ENCODE data around the gene PAX2. TPM values are rescaled to one million over a fixed set of nuclear protein-coding genes. Genes with fewer than 3 reads are reported as not detected.

Gene PAX2
- total RNA-seq, 4 donors from 2014 or later = not detected

DNA sequence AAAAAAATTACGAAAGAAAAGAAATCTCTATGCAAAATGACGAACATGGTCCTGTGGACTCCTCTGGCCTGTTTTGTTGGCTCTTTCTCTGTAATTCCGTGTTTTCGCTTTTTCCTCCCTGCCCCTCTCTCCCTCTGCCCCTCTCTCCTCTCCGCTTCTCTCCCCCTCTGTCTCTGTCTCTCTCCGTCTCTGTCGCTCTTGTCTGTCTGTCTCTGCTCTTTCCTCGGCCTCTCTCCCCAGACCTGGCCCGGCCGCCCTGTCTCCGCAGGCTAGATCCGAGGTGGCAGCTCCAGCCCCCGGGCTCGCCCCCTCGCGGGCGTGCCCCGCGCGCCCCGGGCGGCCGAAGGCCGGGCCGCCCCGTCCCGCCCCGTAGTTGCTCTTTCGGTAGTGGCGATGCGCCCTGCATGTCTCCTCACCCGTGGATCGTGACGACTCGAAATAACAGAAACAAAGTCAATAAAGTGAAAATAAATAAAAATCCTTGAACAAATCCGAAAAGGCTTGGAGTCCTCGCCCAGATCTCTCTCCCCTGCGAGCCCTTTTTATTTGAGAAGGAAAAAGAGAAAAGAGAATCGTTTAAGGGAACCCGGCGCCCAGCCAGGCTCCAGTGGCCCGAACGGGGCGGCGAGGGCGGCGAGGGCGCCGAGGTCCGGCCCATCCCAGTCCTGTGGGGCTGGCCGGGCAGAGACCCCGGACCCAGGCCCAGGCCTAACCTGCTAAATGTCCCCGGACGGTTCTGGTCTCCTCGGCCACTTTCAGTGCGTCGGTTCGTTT, 83.9 kb downstream of the PAX2 start:
- peaks cover 91% of the 10 kb centered on the region for H3K27me3 ChIP-seq
- H3K36me3 ChIP-seq = no peaks in the 10 kb centered on the region
- peaks cover 0 to 45% (median 32%) of the 10 kb centered on the region in 3 donors for H3K4me1 ChIP-seq
- no peaks in the 10 kb centered on the region for H3K9me3 ChIP-seq
- 3 to 7% methylated on average over 12 to 30 of the region's 58 CpGs for WGBS, 2 donors (ENCODE audit: low coverage in 1 of 2)
- peak overlapping the region in 1 of 2 donors; percentile 51 for H3K4me3 ChIP-seq
- H3K27ac ChIP-seq = no peak overlapping the region
- peak; percentile 10 for ATAC-seq
- TF ChIP-seq POLR2A (IDR thresholded peaks at IDR 0.05) = no peak
- TF ChIP-seq, protein P1, sequence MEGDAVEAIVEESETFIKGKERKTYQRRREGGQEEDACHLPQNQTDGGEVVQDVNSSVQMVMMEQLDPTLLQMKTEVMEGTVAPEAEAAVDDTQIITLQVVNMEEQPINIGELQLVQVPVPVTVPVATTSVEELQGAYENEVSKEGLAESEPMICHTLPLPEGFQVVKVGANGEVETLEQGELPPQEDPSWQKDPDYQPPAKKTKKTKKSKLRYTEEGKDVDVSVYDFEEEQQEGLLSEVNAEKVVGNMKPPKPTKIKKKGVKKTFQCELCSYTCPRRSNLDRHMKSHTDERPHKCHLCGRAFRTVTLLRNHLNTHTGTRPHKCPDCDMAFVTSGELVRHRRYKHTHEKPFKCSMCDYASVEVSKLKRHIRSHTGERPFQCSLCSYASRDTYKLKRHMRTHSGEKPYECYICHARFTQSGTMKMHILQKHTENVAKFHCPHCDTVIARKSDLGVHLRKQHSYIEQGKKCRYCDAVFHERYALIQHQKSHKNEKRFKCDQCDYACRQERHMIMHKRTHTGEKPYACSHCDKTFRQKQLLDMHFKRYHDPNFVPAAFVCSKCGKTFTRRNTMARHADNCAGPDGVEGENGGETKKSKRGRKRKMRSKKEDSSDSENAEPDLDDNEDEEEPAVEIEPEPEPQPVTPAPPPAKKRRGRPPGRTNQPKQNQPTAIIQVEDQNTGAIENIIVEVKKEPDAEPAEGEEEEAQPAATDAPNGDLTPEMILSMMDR (IDR thresholded peaks at IDR 0.05) = no peak
- no peak for TF ChIP-seq POLR2AphosphoS5 (IDR thresholded peaks at IDR 0.05)
- no peak for TF ChIP-seq EP300 (IDR thresholded peaks at IDR 0.05)

GRCh38 chr10:100829933-100830727, 84.7 kb downstream of the PAX2 start:
- Histone ChIP-seq H3K27me3 (peaks cover 91% of the 10 kb centered on the region), H3K4me3 (peak overlapping the region in 1 of 2 donors; percentile 51), H3K27ac (no peak overlapping the region), H3K4me1 (peaks cover 0 to 45% (median 32%) of the 10 kb centered on the region in 3 donors), H3K9me3 (no peaks in the 10 kb centered on the region), H3K36me3 (no peaks in the 10 kb centered on the region)
- no peak for ATAC-seq
- 0 to 6% methylated on average over 2 to 14 of the region's 44 CpGs for WGBS, 2 donors (ENCODE audit: low coverage in 1 of 2)
- TF ChIP-seq, protein P1 (IDR thresholded peaks at IDR 0.05) = no peak
- no peak for TF ChIP-seq EP300 (IDR thresholded peaks at IDR 0.05)
- no peak for TF ChIP-seq POLR2AphosphoS5 (IDR thresholded peaks at IDR 0.05)
- no peak for TF ChIP-seq POLR2A (IDR thresholded peaks at IDR 0.05)

- no peak for ATAC-seq
- Histone ChIP-seq H3K4me3 (no peak overlapping the region), H3K36me3 (no peaks in the 10 kb centered on the region), H3K9me3 (no peaks in the 10 kb centered on the region), H3K27me3 (peaks cover 91% of the 10 kb centered on the region), H3K27ac (no peak overlapping the region), H3K4me1 (peaks cover 0 to 45% (median 32%) of the 10 kb centered on the region in 3 donors)
- TF ChIP-seq POLR2AphosphoS5 (IDR thresholded peaks at IDR 0.05) (no peak), EP300 (IDR thresholded peaks at IDR 0.05) (no peak)
- WGBS, 2 donors (ENCODE audit: low coverage in 1 of 2) = 20% methylated on average over 1 of the region's 1 CpG; no CpG with 5 or more reads in 1 of the 2 donors
Observed at GRCh38 chr10:100830728-100831111, 85.3 kb downstream of the PAX2 start.

- peaks cover 91% of the 10 kb centered on the region for H3K27me3 ChIP-seq
- H3K4me3 ChIP-seq = no peak overlapping the region
- H3K27ac ChIP-seq = no peak overlapping the region
- TF ChIP-seq EP300 (IDR thresholded peaks at IDR 0.05) = no peak
- no peak for TF ChIP-seq POLR2A (IDR thresholded peaks at IDR 0.05)
- TF ChIP-seq POLR2AphosphoS5 (IDR thresholded peaks at IDR 0.05) = no peak
- TF ChIP-seq, protein P1 (IDR thresholded peaks at IDR 0.05) = no peak
- H3K9me3 ChIP-seq = no peaks in the 10 kb centered on the region
- H3K4me1 ChIP-seq = peaks cover 0 to 37% (median 28%) of the 10 kb centered on the region in 3 donors
- ATAC-seq = no peak
- 40% methylated on average over 1 of the region's 1 CpG; no CpG with 5 or more reads in 1 of the 2 donors for WGBS, 2 donors (ENCODE audit: low coverage in 1 of 2)
- no peaks in the 10 kb centered on the region for H3K36me3 ChIP-seq
Observed at GRCh38 chr10:100831742-100832141, 86.4 kb downstream of the PAX2 start.

GRCh38 chr10:100835810-100836209, 90.4 kb downstream of the PAX2 start:
- H3K27ac ChIP-seq = no peak overlapping the region
- H3K4me1 ChIP-seq = no peaks in the 10 kb centered on the region
- no peaks in the 10 kb centered on the region for H3K36me3 ChIP-seq
- no peak for ATAC-seq
- H3K4me3 ChIP-seq = no peak overlapping the region
- no peak for TF ChIP-seq EP300 (IDR thresholded peaks at IDR 0.05)
- TF ChIP-seq, protein P1 (IDR thresholded peaks at IDR 0.05) = no peak
- no peak for TF ChIP-seq POLR2A (IDR thresholded peaks at IDR 0.05)
- TF ChIP-seq POLR2AphosphoS5 (IDR thresholded peaks at IDR 0.05) = no peak
- WGBS, 2 donors (ENCODE audit: low coverage in 1 of 2) = 84 to 100% methylated on average over 1 to 7 of the region's 7 CpGs
- H3K27me3 ChIP-seq = peaks cover 90% of the 10 kb centered on the region
- H3K9me3 ChIP-seq = peaks cover 0 to 15% (median 0%) of the 10 kb centered on the region in 3 donors
